OCI-LY1 (cell line): Measurements from ENCODE around the gene TRIM25.

Source experiments
- H2AFZ ChIP-seq: fragments of 200-600 bp; sonication (generic), shearing (Covaris generic); 2 replicates; pipeline ENCODE4 v1.6.0; 2014; ENCODE audit warnings: antibody characterized with exemption, mild to moderate bottlenecking, low read length
- H3F3A ChIP-seq: fragments of 200-600 bp; sonication (generic), shearing (Covaris generic); 2 replicates; pipeline ENCODE4 v1.6.0; 2014; ENCODE audit warnings: mild to moderate bottlenecking, antibody characterized with exemption, low read length, moderate library complexity; ENCODE audit not compliant: insufficient read depth
- H3K27ac ChIP-seq: fragments of 200-600 bp; sonication (generic); 2 replicates; pipeline ENCODE4 v1.5.1; 2014; ENCODE audit warnings: low read length, mixed run types, mild to moderate bottlenecking, low read depth; ENCODE audit not compliant: poor library complexity, severe bottlenecking
- H3K27me3 ChIP-seq: fragments of 200-600 bp; sonication (generic); 2 replicates; pipeline ENCODE4 v1.6.0; 2014; ENCODE audit warnings: antibody characterized with exemption, mild to moderate bottlenecking, low read length, moderate library complexity; ENCODE audit not compliant: insufficient read depth
- H3K36me3 ChIP-seq: fragments of 200-600 bp; sonication (generic); 2 replicates; pipeline ENCODE4 v1.6.1; 2014; ENCODE audit warnings: mild to moderate bottlenecking, antibody characterized with exemption, low read length, moderate library complexity, mixed read lengths; ENCODE audit not compliant: insufficient read depth
- H3K4me1 ChIP-seq: fragments of 200-600 bp; sonication (generic); 2 replicates; pipeline ENCODE4 v1.5.1; 2014; ENCODE audit warnings: mild to moderate bottlenecking, low read length, moderate library complexity; ENCODE audit not compliant: insufficient read depth, severe bottlenecking
- H3K4me2 ChIP-seq: fragments of 200-600 bp; sonication (generic), shearing (Covaris generic); 2 replicates; pipeline ENCODE4 v1.6.1; 2014; ENCODE audit warnings: low read length
- H3K4me3 ChIP-seq: fragments of 200-600 bp; sonication (generic); 2 replicates; pipeline ENCODE4 v1.5.1; 2014; ENCODE audit warnings: low read length, low read depth, mild to moderate bottlenecking, mixed read lengths; ENCODE audit not compliant: poor library complexity, severe bottlenecking
- H3K79me2 ChIP-seq: fragments of 200-600 bp; shearing (Covaris generic); 2 replicates; pipeline ENCODE4 v1.6.1; 2016; ENCODE audit warnings: mixed run types, low read length, mixed read lengths; ENCODE audit not compliant: insufficient read depth
- H3K9ac ChIP-seq: fragments of 200-600 bp; sonication (generic), shearing (Covaris generic); 2 replicates; pipeline ENCODE4 v1.6.1; 2014; ENCODE audit warnings: mild to moderate bottlenecking, low read length, mixed read lengths
- H3K9me2 ChIP-seq: fragments of 200-600 bp; sonication (generic), shearing (Covaris generic); 2 replicates; pipeline ENCODE4 v1.6.1; 2014; ENCODE audit warnings: low read depth, mild to moderate bottlenecking, low read length, mixed read lengths
- H3K9me3 ChIP-seq: fragments of 200-600 bp; shearing (Covaris generic); 2 replicates; pipeline ENCODE4 v1.6.1; 2014; ENCODE audit warnings: low read length, mixed read lengths
- H4K20me1 ChIP-seq: fragments of 200-600 bp; sonication (generic), shearing (Covaris generic); 2 replicates; pipeline ENCODE4 v1.6.0; 2016; ENCODE audit warnings: mild to moderate bottlenecking, low read length; ENCODE audit not compliant: insufficient read depth
- EZH2 ChIP-seq: fragments of 200-600 bp; sonication (generic), shearing (Covaris generic); IDR thresholded peaks from 2 replicates; pipeline ENCODE4 v1.8.0; 2017; ENCODE audit warnings: borderline replicate concordance, mixed run types, mild to moderate bottlenecking, antibody characterized with exemption, low read length, moderate library complexity, mixed read lengths
- TF ChIP-seq, protein P1 (sequence below): fragments of 200-600 bp; sonication (generic), shearing (Covaris generic); IDR thresholded peaks from 2 replicates; pipeline ENCODE4 v1.5.1; 2017; ENCODE audit warnings: mild to moderate bottlenecking, antibody characterized with exemption, low read length, moderate library complexity, mixed read lengths

Gene TRIM25

DNA sequence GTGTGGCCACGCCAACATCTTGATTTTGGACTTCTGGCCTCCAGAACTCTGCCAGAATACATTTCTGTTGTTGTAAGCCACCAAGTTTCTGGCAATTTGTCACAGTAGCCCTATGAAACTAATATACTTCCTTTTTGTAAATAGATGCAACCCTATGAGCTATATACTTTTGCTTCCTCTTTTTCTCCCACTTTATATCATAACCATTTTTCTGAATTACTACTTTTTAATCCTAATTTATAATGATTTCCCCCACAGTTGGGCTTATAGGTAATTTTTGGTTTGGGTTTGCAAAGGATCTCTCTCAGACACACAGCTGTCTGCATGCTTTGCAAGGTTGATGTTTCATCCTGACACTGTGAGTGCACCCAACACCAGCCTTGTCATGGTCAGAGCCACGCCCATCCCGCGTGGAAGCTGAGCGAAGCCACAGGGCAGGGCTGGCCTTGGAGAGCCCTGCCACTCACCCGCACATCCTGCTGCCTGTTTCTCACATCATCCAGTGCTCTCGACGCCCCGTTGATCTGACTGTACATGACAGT lies 5.8 kb downstream of the TRIM25 start:
- Histone ChIP-seq H3F3A (no peaks in the 10 kb centered on the region), H3K79me2 (peaks cover 11% of the 10 kb centered on the region), H3K9me2 (no peaks in the 10 kb centered on the region), H2AFZ (no peak overlapping the region), H3K27me3 (no peaks in the 10 kb centered on the region), H3K4me1 (peaks cover 46% of the 10 kb centered on the region), H3K36me3 (peaks cover 54% of the 10 kb centered on the region), H3K9me3 (no peaks in the 10 kb centered on the region), H4K20me1 (no peaks in the 10 kb centered on the region), H3K4me2 (peak overlapping the region; percentile 22; the same call in 1 of the 2 replicates), H3K4me3 (no peak overlapping the region), H3K9ac (no peak overlapping the region; the same call in 1 of the 2 replicates), H3K27ac (peak overlapping the region; percentile 56)
- TF ChIP-seq, protein P1, sequence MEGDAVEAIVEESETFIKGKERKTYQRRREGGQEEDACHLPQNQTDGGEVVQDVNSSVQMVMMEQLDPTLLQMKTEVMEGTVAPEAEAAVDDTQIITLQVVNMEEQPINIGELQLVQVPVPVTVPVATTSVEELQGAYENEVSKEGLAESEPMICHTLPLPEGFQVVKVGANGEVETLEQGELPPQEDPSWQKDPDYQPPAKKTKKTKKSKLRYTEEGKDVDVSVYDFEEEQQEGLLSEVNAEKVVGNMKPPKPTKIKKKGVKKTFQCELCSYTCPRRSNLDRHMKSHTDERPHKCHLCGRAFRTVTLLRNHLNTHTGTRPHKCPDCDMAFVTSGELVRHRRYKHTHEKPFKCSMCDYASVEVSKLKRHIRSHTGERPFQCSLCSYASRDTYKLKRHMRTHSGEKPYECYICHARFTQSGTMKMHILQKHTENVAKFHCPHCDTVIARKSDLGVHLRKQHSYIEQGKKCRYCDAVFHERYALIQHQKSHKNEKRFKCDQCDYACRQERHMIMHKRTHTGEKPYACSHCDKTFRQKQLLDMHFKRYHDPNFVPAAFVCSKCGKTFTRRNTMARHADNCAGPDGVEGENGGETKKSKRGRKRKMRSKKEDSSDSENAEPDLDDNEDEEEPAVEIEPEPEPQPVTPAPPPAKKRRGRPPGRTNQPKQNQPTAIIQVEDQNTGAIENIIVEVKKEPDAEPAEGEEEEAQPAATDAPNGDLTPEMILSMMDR, result no peak
- TF ChIP-seq EZH2, result no peak

DNA sequence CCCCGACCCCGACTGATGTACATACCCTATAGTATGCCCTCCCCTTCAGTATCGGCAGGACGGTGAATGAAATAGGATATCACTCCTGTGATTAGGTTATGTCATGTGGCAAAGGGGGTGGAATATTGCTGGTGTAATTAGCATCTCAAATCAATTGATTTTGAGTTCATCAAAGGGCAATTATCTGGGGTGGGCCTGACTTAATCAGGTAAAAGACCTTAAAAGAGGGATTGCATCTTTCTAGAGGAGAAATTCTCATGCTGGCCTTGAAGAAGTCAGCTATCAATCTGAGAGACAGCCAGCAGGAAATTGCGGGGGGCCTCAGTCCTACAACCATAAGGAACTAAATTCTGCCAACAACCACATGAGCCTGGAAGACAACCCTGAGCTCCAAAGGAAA lies 10.3 kb downstream of the TRIM25 start:
- H2AFZ ChIP-seq, result no peak overlapping the region

DNA sequence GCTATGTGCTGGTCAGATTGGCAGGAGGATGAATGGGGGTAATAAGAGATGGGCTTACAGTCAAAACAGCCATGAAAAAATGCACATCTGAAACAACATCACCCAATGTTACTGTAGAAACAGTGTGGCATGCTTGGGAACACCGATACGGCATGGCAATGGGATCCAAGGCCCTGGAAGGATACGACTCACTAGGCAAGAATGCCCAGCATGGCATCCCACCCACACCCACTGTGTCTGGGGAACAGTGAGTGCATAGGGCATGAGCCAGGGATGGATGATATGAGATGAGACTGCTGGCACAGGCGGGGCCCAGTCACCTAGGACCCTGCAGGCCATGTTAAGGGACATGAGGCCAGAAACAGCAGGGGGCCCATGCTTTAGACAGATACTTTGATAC lies 11.5 kb downstream of the TRIM25 start:
- no peak overlapping the region for H3K9ac ChIP-seq
- no peaks in the 10 kb centered on the region for H3K27me3 ChIP-seq
- no peak overlapping the region for H2AFZ ChIP-seq
- H3K4me1 ChIP-seq, result peaks cover 8% of the 10 kb centered on the region
- no peak overlapping the region for H3K4me3 ChIP-seq
- TF ChIP-seq, protein P1, result no peak
- no peak for TF ChIP-seq EZH2
- peaks cover 84% of the 10 kb centered on the region for H3K36me3 ChIP-seq
- no peaks in the 10 kb centered on the region for H3K9me3 ChIP-seq
- H3F3A ChIP-seq, result no peaks in the 10 kb centered on the region
- no peaks in the 10 kb centered on the region for H4K20me1 ChIP-seq
- no peak overlapping the region for H3K4me2 ChIP-seq
- no peaks in the 10 kb centered on the region for H3K79me2 ChIP-seq
- no peak overlapping the region for H3K27ac ChIP-seq
- no peaks in the 10 kb centered on the region for H3K9me2 ChIP-seq

More for the DNA sequence above, 10.3 kb downstream of the TRIM25 start:
- no peaks in the 10 kb centered on the region for H3K9me3 ChIP-seq
- peaks cover 12% of the 10 kb centered on the region for H3K4me1 ChIP-seq
- no peaks in the 10 kb centered on the region for H4K20me1 ChIP-seq
- H3K4me3 ChIP-seq, result no peak overlapping the region
- H3K79me2 ChIP-seq, result no peaks in the 10 kb centered on the region
- TF ChIP-seq EZH2, result no peak
- TF ChIP-seq, protein P1, result no peak
- peaks cover 88% of the 10 kb centered on the region for H3K36me3 ChIP-seq
- no peaks in the 10 kb centered on the region for H3K27me3 ChIP-seq
- H3F3A ChIP-seq, result no peaks in the 10 kb centered on the region
- H3K27ac ChIP-seq, result no peak overlapping the region
- no peak overlapping the region for H3K4me2 ChIP-seq
- H3K9ac ChIP-seq, result no peak overlapping the region
- no peaks in the 10 kb centered on the region for H3K9me2 ChIP-seq
